ENCODE results near the gene TNS3.

The TNS3 gene

GRCh38 chr7:47332681-47333553 is 249.0 kb downstream of the TNS3 start:
- no peak for DNase-seq (ENCODE audit: low spot score)

DNA sequence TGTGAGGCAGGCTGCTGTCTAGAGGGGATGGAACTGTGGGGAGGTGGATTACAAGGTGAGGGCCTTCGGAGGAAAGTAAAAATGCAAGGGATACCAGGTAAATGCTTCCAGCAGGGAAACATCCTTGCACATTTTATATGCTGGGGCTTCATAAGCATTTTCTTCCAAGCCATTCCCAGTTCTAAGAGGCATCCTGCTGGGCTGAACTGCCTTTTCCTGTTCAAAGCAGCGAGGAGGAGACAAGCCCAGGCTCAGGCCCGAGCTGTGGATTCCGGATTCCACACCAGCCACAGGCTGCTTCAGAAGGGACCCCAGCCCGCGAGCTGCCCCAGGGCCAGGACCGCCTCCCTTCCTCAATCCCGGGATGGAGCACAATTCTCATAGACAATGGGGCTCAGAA is 249.7 kb downstream of the TNS3 start:
- no peak for DNase-seq (ENCODE audit: low spot score)

DNA sequence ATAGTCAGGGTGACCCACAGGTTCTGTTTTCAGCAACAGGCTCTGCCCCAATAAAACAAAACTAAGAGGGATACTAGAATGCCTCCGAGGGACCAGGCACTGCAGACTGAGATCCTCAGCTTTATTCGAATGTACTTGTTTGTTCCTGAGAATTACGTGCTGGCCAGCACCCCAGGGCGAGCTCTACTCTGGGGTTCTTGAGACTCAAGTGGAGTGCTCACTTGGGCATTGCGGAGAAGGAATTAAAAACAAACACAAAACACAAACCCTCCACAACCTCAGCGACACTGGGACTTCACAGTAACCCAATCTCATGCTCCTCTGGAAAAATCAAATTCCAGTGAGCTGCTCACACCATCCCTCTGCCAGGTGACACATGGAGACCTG is 250.7 kb downstream of the TNS3 start:
- DNase-seq (ENCODE audit: low spot score) = no peak

DNA sequence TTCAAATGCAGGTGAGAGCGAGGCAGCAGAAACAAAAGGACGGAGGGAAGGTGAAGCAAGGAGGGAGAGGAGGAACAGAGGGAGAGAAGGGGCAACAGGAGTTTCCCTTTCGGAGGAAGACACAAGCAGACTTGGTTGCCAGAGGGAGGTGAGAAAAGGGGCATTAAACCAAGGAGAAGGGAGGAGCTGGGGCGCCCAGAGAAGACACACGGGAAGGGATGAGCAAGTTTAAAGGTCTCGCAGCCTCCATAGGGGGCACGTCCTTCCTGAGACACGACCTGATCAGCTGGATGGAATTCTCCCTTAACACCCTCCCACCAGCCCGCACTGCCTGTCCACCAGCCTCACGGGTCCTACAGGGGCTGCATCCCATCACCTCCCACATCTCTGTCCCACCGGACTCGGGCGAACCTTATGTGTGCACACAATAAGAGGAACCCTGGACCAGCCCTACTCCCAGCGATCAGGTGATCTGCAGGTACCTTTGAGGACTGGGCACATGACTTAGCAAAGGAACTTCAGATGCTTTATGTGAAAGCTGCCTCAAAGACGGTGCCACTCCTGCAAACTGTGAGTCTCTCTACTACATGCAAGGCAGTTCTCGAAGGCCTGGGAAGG is 251.2 kb downstream of the TNS3 start:
- no peak for DNase-seq (ENCODE audit: low spot score)

GRCh38 chr7:47330026-47330425 is 251.9 kb downstream of the TNS3 start:
- no peak for DNase-seq (ENCODE audit: low spot score)

- no peak for DNase-seq (ENCODE audit: low spot score)
Measured at GRCh38 chr7:47329320-47329926, 252.5 kb downstream of the TNS3 start.

GRCh38 chr7:47328392-47329319 is 253.3 kb downstream of the TNS3 start:
- peak; percentile 19 for DNase-seq (ENCODE audit: low spot score)

GRCh38 chr7:47327698-47328391 is 254.1 kb downstream of the TNS3 start:
- DNase-seq (ENCODE audit: low spot score) = peak; percentile 72

- DNase-seq (ENCODE audit: low spot score) = no peak
Measured at GRCh38 chr7:47327346-47327697, 254.6 kb downstream of the TNS3 start.

DNA sequence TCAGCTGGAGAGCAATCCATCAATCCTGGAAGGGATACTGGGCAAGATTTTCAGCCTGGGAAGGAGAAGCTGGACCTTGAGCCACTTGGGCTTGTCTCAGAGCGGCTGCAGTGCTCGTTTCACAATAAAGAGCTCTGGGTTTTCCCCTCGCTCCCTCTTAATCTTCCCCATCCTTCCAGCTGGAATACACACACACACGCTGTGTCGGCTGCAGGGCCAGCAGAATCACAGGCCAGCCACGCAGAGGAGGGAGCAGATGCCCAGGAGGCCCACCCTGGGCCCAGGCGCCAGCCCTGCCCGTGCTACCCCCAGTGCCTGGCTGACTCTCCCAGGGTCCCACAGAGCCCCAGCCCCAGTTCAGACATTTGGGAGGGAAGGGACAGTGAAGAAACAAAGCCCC is 255.1 kb downstream of the TNS3 start:
- DNase-seq (ENCODE audit: low spot score) = peak; percentile 12

- peak; percentile 15 for DNase-seq (ENCODE audit: low spot score)
Measured at GRCh38 chr7:47326220-47326619, 255.7 kb downstream of the TNS3 start.

GRCh38 chr7:47325337-47325736 is 256.6 kb downstream of the TNS3 start:
- no peak for DNase-seq (ENCODE audit: low spot score)

- DNase-seq (ENCODE audit: low spot score) = no peak
Measured at GRCh38 chr7:47323904-47324303, 258.0 kb downstream of the TNS3 start.

GRCh38 chr7:47322731-47323130 is 259.2 kb downstream of the TNS3 start:
- DNase-seq (ENCODE audit: low spot score) = no peak

DNA sequence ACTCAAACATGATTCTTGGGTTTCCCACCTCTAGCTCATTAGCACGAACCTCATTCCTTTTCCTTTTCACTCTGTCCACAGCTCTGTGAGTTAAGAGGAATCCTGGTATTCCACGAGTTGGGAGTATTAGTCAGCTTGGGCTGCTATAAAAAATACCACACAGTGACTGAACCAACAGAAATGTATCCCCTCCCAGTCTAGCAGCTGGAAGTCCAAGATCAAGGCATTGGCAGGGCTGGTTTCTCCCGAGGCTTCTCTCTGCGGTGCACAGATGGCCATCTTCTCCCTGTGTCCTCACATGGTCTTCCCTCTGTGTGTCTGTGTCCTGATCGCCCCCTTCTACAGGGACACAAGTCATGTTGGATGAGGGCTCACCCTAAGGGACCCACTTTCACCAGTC is 261.6 kb downstream of the TNS3 start:
- no peak for DNase-seq (ENCODE audit: low spot score)

DNA sequence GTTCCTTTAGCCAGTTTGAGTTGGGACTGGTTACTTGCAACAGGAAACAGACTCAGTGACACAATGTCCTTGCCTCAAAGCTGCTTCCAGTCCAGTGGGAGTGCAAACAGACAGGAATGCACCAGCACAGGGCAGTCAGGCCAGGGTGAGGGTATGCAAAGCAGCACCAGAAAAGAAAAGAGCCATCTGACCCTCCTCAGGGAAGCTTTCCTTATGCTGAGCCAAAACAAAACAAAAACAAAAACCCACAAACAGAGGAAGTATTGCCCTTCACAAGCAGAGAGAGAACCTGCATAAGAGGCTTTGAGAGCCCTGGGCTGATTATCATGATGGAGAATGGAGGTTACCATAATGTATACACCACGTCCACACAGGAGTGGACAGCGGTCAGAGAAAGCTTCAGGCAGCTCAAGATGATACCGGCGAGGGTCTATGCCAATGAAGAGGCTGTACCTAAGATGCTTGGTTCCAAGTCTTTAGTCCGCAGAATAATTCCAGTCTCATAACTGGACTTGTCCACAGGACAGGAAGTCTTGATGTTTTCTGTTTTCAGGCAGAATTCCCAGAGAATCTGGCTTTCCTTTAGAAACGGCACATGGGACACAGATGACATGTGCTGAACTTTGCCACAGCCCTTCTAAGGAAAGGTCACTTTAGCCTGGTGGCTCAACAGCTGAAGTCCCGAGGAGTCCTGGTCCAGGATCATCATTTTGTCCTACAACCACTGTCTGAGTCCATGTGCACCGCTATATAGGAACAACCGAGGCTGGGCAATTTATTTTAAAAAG is 263.3 kb downstream of the TNS3 start:
- no peak for DNase-seq (ENCODE audit: low spot score)

GRCh38 chr7:47317487-47317886 is 264.4 kb downstream of the TNS3 start:
- DNase-seq (ENCODE audit: low spot score) = no peak

- DNase-seq (ENCODE audit: low spot score) = no peak
Measured at GRCh38 chr7:47314728-47315607, 266.9 kb downstream of the TNS3 start.

DNA sequence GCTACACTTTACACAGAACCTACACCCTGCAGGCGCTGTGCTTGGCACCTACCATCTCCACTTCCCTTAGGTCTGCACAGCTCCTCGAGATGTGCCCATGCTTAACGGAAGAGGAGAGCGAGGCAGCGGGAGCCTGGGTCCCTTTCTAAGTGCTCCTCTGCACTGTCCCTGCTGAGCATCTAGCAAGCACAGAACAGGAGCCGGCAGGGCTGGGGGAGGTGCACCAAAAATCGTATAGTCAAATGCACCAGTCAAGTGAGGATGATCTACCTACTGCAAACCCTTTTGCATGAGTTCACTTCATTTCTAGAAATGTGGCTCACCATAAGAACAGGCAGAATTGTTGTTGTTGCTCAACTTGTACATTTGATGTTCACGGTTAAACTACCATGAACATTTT is 267.7 kb downstream of the TNS3 start:
- no peak for DNase-seq (ENCODE audit: low spot score)

Measured in SK-N-DZ (cell line).